KOPT-K1 (cell line): ENCODE results near the gene ATIC.

Experiments
- H3K27ac ChIP-seq: fragments of 200-600 bp; sonication (generic); 2 replicates; pipeline ENCODE4 v1.5.1; 2016; ENCODE audit warnings: antibody characterized with exemption, mild to moderate bottlenecking, low read depth, low read length; ENCODE audit not compliant: poor library complexity, severe bottlenecking
- H3K36me3 ChIP-seq: fragments of 200-600 bp; sonication (generic); 2 replicates; pipeline ENCODE4 v1.5.1; 2017; ENCODE audit warnings: antibody characterized with exemption, mild to moderate bottlenecking, low read length, moderate library complexity; ENCODE audit not compliant: insufficient read depth
- H3K9me3 ChIP-seq: fragments of 200-600 bp; sonication (generic); 2 replicates; pipeline ENCODE4 v1.5.1; 2017; ENCODE audit warnings: antibody characterized with exemption, low read length, mild to moderate bottlenecking; ENCODE audit not compliant: insufficient read depth, poor library complexity, severe bottlenecking

ATIC gene

DNA sequence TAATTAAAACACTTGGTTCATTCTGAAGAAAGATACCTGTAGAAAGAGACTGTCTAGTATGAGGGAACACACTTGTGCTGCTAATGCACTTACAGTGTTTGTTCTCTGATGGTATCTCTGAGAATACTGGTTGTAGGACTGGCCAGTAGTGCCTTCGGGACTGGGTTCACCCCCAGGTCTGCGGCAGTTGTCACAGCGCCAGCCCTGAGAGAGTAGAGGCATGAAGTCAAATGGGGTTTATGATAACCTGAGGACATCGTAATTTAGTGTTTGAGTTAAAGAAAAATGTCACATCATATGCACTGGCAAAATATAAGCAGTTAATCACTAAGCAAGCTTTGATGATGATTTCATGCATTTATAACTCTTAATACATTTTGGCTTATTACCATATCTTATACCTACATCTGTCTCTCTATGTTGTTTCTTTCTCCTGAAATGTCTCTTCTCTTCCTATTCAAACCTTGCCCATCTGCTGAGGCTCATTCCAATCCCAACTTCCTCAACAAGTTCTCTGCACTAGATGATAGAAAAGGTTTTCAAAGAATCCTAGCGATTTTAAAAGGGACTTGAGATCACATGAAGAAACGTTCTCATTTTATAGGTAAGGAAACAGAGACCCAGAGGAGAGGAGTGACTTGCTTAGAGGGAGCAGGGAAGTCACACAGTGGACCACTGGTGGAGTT is 50.2 kb downstream of the ATIC start:
- H3K36me3 ChIP-seq, result peaks cover 48% of the 10 kb centered on the region
- no peak overlapping the region for H3K27ac ChIP-seq
- H3K9me3 ChIP-seq, result no peaks in the 10 kb centered on the region

- H3K27ac ChIP-seq, result no peak overlapping the region
- H3K9me3 ChIP-seq, result no peaks in the 10 kb centered on the region
- H3K36me3 ChIP-seq, result peaks cover 45% of the 10 kb centered on the region
These were observed 50.7 kb downstream of the ATIC start for GRCh38 chr2:215362562-215362904.

DNA sequence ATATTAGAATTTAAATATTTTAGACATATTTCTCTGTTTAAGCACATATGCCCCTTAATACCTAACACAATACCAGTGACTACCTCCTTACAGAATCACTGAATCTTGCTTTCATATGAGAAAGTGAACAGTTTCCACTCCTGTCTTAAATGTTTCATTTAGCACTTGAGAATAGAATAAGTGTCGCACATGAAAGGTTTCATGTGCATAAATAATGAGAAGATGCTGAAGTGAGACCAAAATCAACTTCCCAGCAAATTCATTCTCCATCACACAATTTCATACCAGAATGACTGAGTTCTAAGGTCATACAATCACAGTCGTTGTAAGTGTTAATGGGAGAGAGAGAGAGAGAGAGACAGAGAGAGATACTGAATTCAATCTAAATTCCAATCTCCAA is 51.2 kb downstream of the ATIC start:
- H3K9me3 ChIP-seq, result no peaks in the 10 kb centered on the region
- peaks cover 49% of the 10 kb centered on the region for H3K36me3 ChIP-seq
- no peak overlapping the region for H3K27ac ChIP-seq

- Histone ChIP-seq H3K9me3 (no peaks in the 10 kb centered on the region), H3K36me3 (peaks cover 52% of the 10 kb centered on the region), H3K27ac (no peak overlapping the region)
These were observed 51.8 kb downstream of the ATIC start for GRCh38 chr2:215363461-215364156.

- peaks cover 52% of the 10 kb centered on the region for H3K36me3 ChIP-seq
- no peaks in the 10 kb centered on the region for H3K9me3 ChIP-seq
- H3K27ac ChIP-seq, result no peak overlapping the region
These were observed 52.6 kb downstream of the ATIC start for GRCh38 chr2:215364157-215365155.

DNA sequence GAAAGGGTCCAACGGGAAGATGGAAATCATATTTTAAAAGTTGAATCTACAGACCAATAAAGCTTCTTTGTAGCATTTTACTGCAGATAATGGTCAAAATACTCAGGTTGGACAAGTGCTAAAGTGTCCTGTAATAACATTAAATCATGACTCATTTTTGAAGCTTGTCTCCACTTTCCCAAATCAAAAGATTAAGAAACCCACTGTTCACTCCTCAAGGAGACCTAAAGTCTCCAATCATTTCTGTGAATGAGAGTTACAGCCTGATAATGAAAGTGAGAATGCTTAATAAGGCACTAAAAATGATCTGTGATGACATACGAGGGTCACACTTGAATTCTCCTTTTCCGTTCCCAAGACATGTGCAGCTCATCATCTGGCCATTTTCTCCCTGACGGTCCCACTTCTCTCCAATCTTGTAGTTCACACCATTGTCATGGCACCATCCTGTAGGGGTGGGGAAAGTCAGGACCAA is 53.4 kb downstream of the ATIC start:
- Histone ChIP-seq H3K36me3 (peaks cover 52% of the 10 kb centered on the region), H3K27ac (no peak overlapping the region), H3K9me3 (no peaks in the 10 kb centered on the region)

- Histone ChIP-seq H3K27ac (no peak overlapping the region), H3K9me3 (no peaks in the 10 kb centered on the region), H3K36me3 (peaks cover 48% of the 10 kb centered on the region)
These were observed 54.7 kb downstream of the ATIC start for GRCh38 chr2:215366440-215367032.

DNA sequence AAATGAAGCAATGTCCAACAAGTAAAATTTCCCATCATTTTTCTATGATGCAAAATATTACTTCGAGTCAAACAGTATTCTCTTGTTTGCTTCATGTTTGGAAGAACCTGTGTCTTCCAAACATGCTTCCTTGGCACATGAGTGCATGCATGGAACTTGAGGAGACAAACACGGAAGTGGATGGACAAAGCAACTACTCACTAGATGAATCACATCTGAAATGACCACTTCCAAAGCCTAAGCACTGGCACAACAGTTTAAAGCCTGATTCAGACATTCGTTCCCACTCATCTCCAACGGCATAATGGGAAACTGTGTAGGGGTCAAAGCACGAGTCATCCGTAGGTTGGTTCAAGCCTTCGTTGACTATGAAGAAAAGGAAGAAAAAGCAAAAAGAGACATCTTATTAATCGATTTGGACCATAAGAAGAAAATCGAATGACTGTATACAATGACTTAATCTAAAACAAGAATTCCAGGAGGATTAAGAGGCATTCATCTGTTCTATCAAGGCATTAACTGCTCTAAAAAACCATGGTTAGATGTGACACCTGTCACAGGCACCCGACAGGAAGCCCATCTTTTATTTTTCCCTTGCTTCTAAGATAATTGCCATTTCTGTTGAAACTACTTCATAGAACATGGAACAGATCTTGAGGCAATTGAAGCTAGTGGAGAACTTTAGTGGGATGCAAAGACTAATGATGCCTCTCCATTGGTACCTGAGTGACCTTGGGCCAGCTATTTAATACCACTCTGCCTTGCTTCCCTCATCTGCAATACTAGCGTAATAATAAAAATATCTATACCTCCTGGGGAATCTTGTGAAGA is 56.0 kb downstream of the ATIC start:
- Histone ChIP-seq H3K27ac (no peak overlapping the region), H3K9me3 (no peaks in the 10 kb centered on the region), H3K36me3 (peaks cover 37% of the 10 kb centered on the region)

- Histone ChIP-seq H3K27ac (no peak overlapping the region), H3K9me3 (no peaks in the 10 kb centered on the region), H3K36me3 (peaks cover 32% of the 10 kb centered on the region)
These were observed 56.6 kb downstream of the ATIC start for GRCh38 chr2:215368493-215368809.

- H3K27ac ChIP-seq, result no peak overlapping the region
- no peaks in the 10 kb centered on the region for H3K9me3 ChIP-seq
- H3K36me3 ChIP-seq, result peaks cover 23% of the 10 kb centered on the region
These were observed 57.4 kb downstream of the ATIC start for GRCh38 chr2:215369181-215369760.

- Histone ChIP-seq H3K36me3 (peaks cover 13% of the 10 kb centered on the region; the same call in 1 of the 2 replicates), H3K27ac (no peak overlapping the region), H3K9me3 (no peaks in the 10 kb centered on the region)
These were observed 58.5 kb downstream of the ATIC start for GRCh38 chr2:215370112-215370965.

- Histone ChIP-seq H3K36me3 (peaks cover 6% of the 10 kb centered on the region; the same call in 1 of the 2 replicates), H3K9me3 (no peaks in the 10 kb centered on the region), H3K27ac (no peak overlapping the region)
These were observed 60.3 kb downstream of the ATIC start for GRCh38 chr2:215371915-215372897.
